B cell (primary cell): ENCODE measurements around the gene TMEM236. TPM values are rescaled to one million over a fixed set of nuclear protein-coding genes. Genes with fewer than 3 reads are reported as not detected.

Experiments
- ATAC-seq: fragments of 200-7000 bp; cut with Tn5 transposase; one replicate; pipeline ENCODE4 v1.10.0; 2021; ENCODE audit warnings: low read depth, mild to moderate bottlenecking, moderate number of reproducible peaks, moderate library complexity
- CTCF ChIA-PET: fragments of 350-600 bp; sonication (Branson Sonifier 250); formaldehyde crosslinking; loops from one replicate; lab custom pipeline; 2021; ENCODE audit warnings: antibody characterized with exemption, inconsistent platforms; lab: Charles Lee
- POLR2A ChIA-PET: fragments of 350-600 bp; sonication (Branson Sonifier 250); formaldehyde crosslinking; loops from one replicate; lab custom pipeline; 2021; ENCODE audit warnings: antibody characterized with exemption; lab: Charles Lee
- DNase-seq: peaks from one replicate; pipeline ENCODE4 v3.0.0; 2013
- H2AFZ ChIP-seq: 2 replicates; pipeline ENCODE4 v1.6.1; 2012; ENCODE audit warnings: mild to moderate bottlenecking, low read depth, low read length; ENCODE audit not compliant: insufficient read depth, poor library complexity, severe bottlenecking
- H3K27ac ChIP-seq, 2 donors: 1 replicate in 1 of 2; 2 replicates in 1 of 2; pipeline ENCODE4 v1.5.1; 2012 to 2013; ENCODE audit warnings: low read length in 2 of 2, mild to moderate bottlenecking in 2 of 2, moderate library complexity in 1 of 2
- H3K27me3 ChIP-seq, 4 experiments: fragments of 200-600 bp in 1 of 4; sonication (generic) in 1 of 4; replicated peaks in 1 of 4; 1 replicate in 2 of 4; 2 replicates in 2 of 4; pipeline versions ENCODE4 v1.6.1 to v1.7.0; 2013 to 2016; ENCODE audit warnings: low read length in 3 of 4, mild to moderate bottlenecking in 2 of 4, mixed read lengths in 1 of 4, moderate library complexity in 1 of 4; ENCODE audit not compliant: insufficient read depth in 4 of 4, control insufficient read depth in 3 of 4; ENCODE audit errors: control extremely low read depth in 1 of 4
- H3K36me3 ChIP-seq, 2 experiments: replicated peaks in 1 of 2; 1 replicate in 1 of 2; 2 replicates in 1 of 2; pipeline versions ENCODE4 v1.6.1 to v1.7.1; 2013; ENCODE audit warnings: low read length in 1 of 2; ENCODE audit not compliant: insufficient read depth in 2 of 2, control insufficient read depth in 1 of 2; ENCODE audit errors: control extremely low read depth in 1 of 2, extremely low read depth in 1 of 2
- H3K4me1 ChIP-seq, 2 donors: fragments of 200-600 bp in 1 of 2; sonication (generic) in 1 of 2; 1 replicate in 1 of 2; 2 replicates in 1 of 2; pipeline versions ENCODE4 v1.5.1 to v1.6.1; 2013 to 2017; ENCODE audit warnings: low read length in 2 of 2; ENCODE audit not compliant: control insufficient read depth in 2 of 2, insufficient read depth in 2 of 2
- H3K4me2 ChIP-seq: replicated peaks from 2 replicates; pipeline ENCODE3; 2012; ENCODE audit warnings: mild to moderate bottlenecking, low read depth, low read length; ENCODE audit not compliant: poor library complexity, severe bottlenecking
- H3K4me3 ChIP-seq, 5 experiments: fragments of 200-600 bp in 1 of 5; sonication (generic) in 1 of 5; 1 replicate in 3 of 5; 2 replicates in 2 of 5; pipeline versions ENCODE4 v1.5.1 to v1.7.0; 2011 to 2016; ENCODE audit warnings: low read length in 4 of 5, mild to moderate bottlenecking in 4 of 5, low read depth in 2 of 5, control low read depth in 1 of 5, moderate library complexity in 1 of 5; ENCODE audit not compliant: insufficient read depth in 1 of 5; ENCODE audit errors: control extremely low read depth in 1 of 5, extremely low read depth in 1 of 5
- H3K79me2 ChIP-seq: fragments of 200-600 bp; sonication (generic); one replicate; pipeline ENCODE4 v1.6.0; 2016; ENCODE audit warnings: low read length; ENCODE audit not compliant: control insufficient read depth, insufficient read depth
- H3K9ac ChIP-seq: fragments of 200-600 bp; sonication (generic); 2 replicates; pipeline ENCODE4 v1.6.1; 2017; ENCODE audit warnings: mild to moderate bottlenecking, low read length, moderate library complexity
- H3K9me3 ChIP-seq, 3 donors: one replicate each; pipeline versions ENCODE4 v1.6.1 to v1.7.1; 2013; ENCODE audit warnings: low read length in 2 of 3; ENCODE audit not compliant: control insufficient read depth in 2 of 3, insufficient read depth in 1 of 3; ENCODE audit errors: control extremely low read depth in 1 of 3
- H4K20me1 ChIP-seq: 2 replicates; pipeline ENCODE4 v1.6.0; 2012; ENCODE audit warnings: mild to moderate bottlenecking, low read length; ENCODE audit not compliant: insufficient read depth, control insufficient read depth, poor library complexity, severe bottlenecking
- H3K27ac Mint-ChIP-seq: one replicate; pipeline ENCODE4 v1.8.0; 2021; ENCODE audit warnings: mixed read lengths
- H3K27me3 Mint-ChIP-seq: one replicate; pipeline ENCODE4 v1.8.0; 2021; ENCODE audit warnings: mixed read lengths
- H3K4me1 Mint-ChIP-seq: one replicate; pipeline ENCODE4 v1.8.0; 2021; ENCODE audit warnings: mixed read lengths
- H3K4me3 Mint-ChIP-seq: one replicate; pipeline ENCODE4 v1.8.0; 2021; ENCODE audit warnings: mixed read lengths
- H3K9me3 Mint-ChIP-seq: one replicate; pipeline ENCODE4 v1.8.0; 2022; ENCODE audit warnings: mixed read lengths; ENCODE audit not compliant: insufficient read depth
- CTCF ChIP-seq: fragments of 200-600 bp; IDR thresholded peaks from one replicate; pipeline ENCODE4 v1.8.0; 2022; ENCODE audit warnings: antibody characterized with exemption, mild to moderate bottlenecking
- EZH2 ChIP-seq: IDR thresholded peaks from 2 replicates; pipeline ENCODE4 v1.6.1; 2012; ENCODE audit warnings: borderline replicate concordance, low read depth, mild to moderate bottlenecking, moderate library complexity, low read length; ENCODE audit not compliant: insufficient read depth, poor library complexity, severe bottlenecking
- WGBS: methylation state at CpG from one replicate; pipeline ENCODE4 v1.1.5; 2013; ENCODE audit warnings: missing lambda C conversion rate; ENCODE audit not compliant: insufficient coverage; 5-methylcytosine and 5-hydroxymethylcytosine counted together
- intact Hi-C: fragments of 100-400 bp; cut with micrococcal nuclease; formaldehyde crosslinking; loops from one replicate; pipeline ENCODE4 v1.10.0; 2022
- polyA plus RNA-seq: library from polyadenylated mRNA; depleted of rRNA; stranded (reverse); fragments of >200 nt; gene quantifications from 2 replicates; pipeline ENCODE4 v1.2.3, GENCODE V29; 2012
- total RNA-seq, 2 donors: library from RNA; stranded (reverse); fragments of 120-200 nt in 1 of 2; gene quantifications; 1 replicate in 1 of 2; 2 replicates in 1 of 2; pipeline versions ENCODE4 v1.2.3 to v1.2.4, GENCODE V29; 2013 to 2022

TMEM236 gene
- total and polyA plus RNA-seq, 2 donors (not counting 1 experiment from before 2014, with no cell fraction given): 0.09 to 0.27 TPM

- no peak overlapping the region for H3K4me3 Mint-ChIP-seq
- WGBS: 19% methylated on average over 5 of the region's 6 CpGs
Measured at GRCh38 chr10:17744341-17744861, 7.6 kb upstream of the TMEM236 start.

More at GRCh38 chr10:17744341-17744861, 7.6 kb upstream of the TMEM236 start:
- Histone ChIP-seq H3K27ac (no peak overlapping the region), H4K20me1 (no peaks in the 10 kb centered on the region), H3K27me3 (no peaks in the 10 kb centered on the region), H2AFZ (no peak overlapping the region), H3K9ac (no peak overlapping the region), H3K4me3 (no peak overlapping the region), H3K79me2 (no peaks in the 10 kb centered on the region), H3K9me3 (no peaks in the 10 kb centered on the region), H3K36me3 (no peaks in the 10 kb centered on the region), H3K4me2 (no peak overlapping the region), H3K4me1 (no peaks in the 10 kb centered on the region)
- ATAC-seq (no peak), DNase-seq (no peak)
- TF ChIP-seq CTCF: no peak
- no peak for TF ChIP-seq EZH2
- Mint-ChIP-seq H3K4me1 (peaks cover 7% of the 10 kb centered on the region), H3K27ac (no peak overlapping the region), H3K27me3 (no peaks in the 10 kb centered on the region), H3K9me3 (no peaks in the 10 kb centered on the region)
- ChIA-PET POLR2A (no interaction called here), CTCF (interaction anchor here (0.8 to 5.1 kb wide), 11 partner anchors 7 to 143 kb away, joined by 3 to 75 read pairs (median 3); partner anchors contain the start of gene TMEM236)
- intact Hi-C loops: no loop called here
